Liver (tissue), 9 donors: ENCODE data around the gene SLC25A15. TPM values are rescaled to one million over a fixed set of nuclear protein-coding genes. Genes with fewer than 3 reads are reported as not detected.

Source experiments
- DNase-seq: peaks from one replicate; pipeline ENCODE4 v3.0.0-alpha.2; 2017; ENCODE audit warnings: low spot score
- H3K27ac ChIP-seq, 2 donors: one replicate each; pipeline ENCODE4 v1.7.0; 2013; ENCODE audit warnings: inconsistent platforms in 2 of 2, low read length in 2 of 2, control low read depth in 1 of 2, low read depth in 1 of 2, mild to moderate bottlenecking in 1 of 2
- H3K27me3 ChIP-seq, 4 donors: one replicate each; pipeline versions ENCODE4 v1.6.1 to v1.7.0; 2013; ENCODE audit warnings: low read length in 3 of 4, inconsistent platforms in 1 of 4, mild to moderate bottlenecking in 1 of 4, moderate library complexity in 1 of 4; ENCODE audit not compliant: control insufficient read depth in 4 of 4, insufficient read depth in 4 of 4
- H3K36me3 ChIP-seq, 4 donors: one replicate each; pipeline versions ENCODE4 v1.6.1 to v1.7.0; 2013; ENCODE audit warnings: low read length in 3 of 4, mild to moderate bottlenecking in 3 of 4, low read depth in 1 of 4, moderate library complexity in 1 of 4; ENCODE audit not compliant: control insufficient read depth in 4 of 4, insufficient read depth in 3 of 4
- H3K4me1 ChIP-seq, 4 donors: one replicate each; pipeline versions ENCODE4 v1.6.1 to v1.7.0; 2013; ENCODE audit warnings: low read length in 3 of 4, mild to moderate bottlenecking in 3 of 4, moderate library complexity in 1 of 4; ENCODE audit not compliant: control insufficient read depth in 4 of 4, insufficient read depth in 4 of 4
- H3K4me3 ChIP-seq, 3 donors: one replicate each; pipeline versions ENCODE4 v1.6.1 to v1.7.0; 2013; ENCODE audit warnings: low read length in 3 of 3, control low read depth in 1 of 3, low read depth in 1 of 3, mild to moderate bottlenecking in 1 of 3
- H3K9ac ChIP-seq, 2 donors: one replicate each; pipeline ENCODE4 v1.7.0; 2013; ENCODE audit warnings: low read length in 2 of 2, mild to moderate bottlenecking in 2 of 2, moderate library complexity in 2 of 2, control low read depth in 1 of 2, low read depth in 1 of 2
- H3K9me3 ChIP-seq, 4 donors: one replicate each; pipeline versions ENCODE4 v1.6.1 to v1.7.0; 2013; ENCODE audit warnings: low read length in 3 of 4; ENCODE audit not compliant: control insufficient read depth in 4 of 4
- EGR1 ChIP-seq, 2 donors: IDR thresholded peaks; 2 replicates each; pipeline ENCODE4 v1.6.1; 2016 to 2018; ENCODE audit warnings: antibody characterized with exemption in 2 of 2, low read depth in 2 of 2
- FOXA1 ChIP-seq: IDR thresholded peaks from 2 replicates; pipeline ENCODE4 v1.6.1; 2016; ENCODE audit warnings: antibody characterized with exemption
- FOXA2 ChIP-seq: IDR thresholded peaks from 2 replicates; pipeline ENCODE4 v1.6.1; 2016; ENCODE audit warnings: antibody characterized with exemption
- GABPA ChIP-seq, 2 donors: IDR thresholded peaks in 1 of 2; conservative IDR thresholded peaks in 1 of 2; 2 replicates each; pipeline ENCODE4 v1.6.1; 2016; ENCODE audit warnings: antibody characterized with exemption in 2 of 2, mild to moderate bottlenecking in 1 of 2, moderate library complexity in 1 of 2
- HNF4A ChIP-seq, 2 donors: conservative IDR thresholded peaks; 2 replicates each; pipeline ENCODE4 v1.6.1; 2016; ENCODE audit warnings: antibody characterized with exemption in 2 of 2, mild to moderate bottlenecking in 2 of 2
- HNF4G ChIP-seq: IDR thresholded peaks from 2 replicates; pipeline ENCODE4 v1.6.1; 2016; ENCODE audit warnings: antibody characterized with exemption
- JUND ChIP-seq, 2 donors: IDR thresholded peaks; 2 replicates each; pipeline ENCODE4 v1.6.1; 2016; ENCODE audit warnings: antibody characterized with exemption in 2 of 2
- NR2F2 ChIP-seq: IDR thresholded peaks from 2 replicates; pipeline ENCODE4 v1.6.1; 2016; ENCODE audit warnings: antibody characterized with exemption
- RAD21 ChIP-seq, 2 donors: IDR thresholded peaks; 2 replicates each; pipeline ENCODE4 v1.6.1; 2016; ENCODE audit warnings: antibody characterized with exemption in 2 of 2, mild to moderate bottlenecking in 2 of 2
- RXRA ChIP-seq, 2 donors: IDR thresholded peaks; 2 replicates each; pipeline ENCODE4 v1.6.1; 2017 to 2018; ENCODE audit warnings: antibody characterized with exemption in 2 of 2, mild to moderate bottlenecking in 1 of 2
- SP1 ChIP-seq: IDR thresholded peaks from 2 replicates; pipeline ENCODE4 v1.6.1; 2018; ENCODE audit warnings: antibody characterized with exemption, mild to moderate bottlenecking
- TAF1 ChIP-seq: conservative IDR thresholded peaks from 2 replicates; pipeline ENCODE4 v1.6.1; 2016; ENCODE audit warnings: antibody characterized with exemption, mild to moderate bottlenecking
- YY1 ChIP-seq: IDR thresholded peaks from 2 replicates; pipeline ENCODE4 v1.6.1; 2016; ENCODE audit warnings: antibody characterized with exemption, mild to moderate bottlenecking
- WGBS: extraction: QIAGEN DNeasy Blood & Tissue Kit; methylation state at CpG from one replicate; pipeline ENCODE4 v1.1.7; 2013; 5-methylcytosine and 5-hydroxymethylcytosine counted together
- polyA plus RNA-seq, 2 donors: library from polyadenylated mRNA; stranded (reverse) in 1 of 2; unstranded in 1 of 2; fragments of 200-250 nt in 1 of 2; fragments of >200 nt in 1 of 2; fragmentation: Nextera tagmentation in 1 of 2; extraction: Ambion mirVana in 1 of 2; gene quantifications; one replicate each; pipeline versions ENCODE4 v1.2.1 to v1.2.3, GENCODE V29; 2013 to 2015
- total RNA-seq, 2 donors: library from RNA; depleted of rRNA; stranded (reverse); fragments of >200 nt; gene quantifications; one replicate each; pipeline ENCODE4 v1.2.3, GENCODE V29; 2014
- TF ChIP-seq, protein P1 (sequence below): fragments of 150-350 bp; IDR thresholded peaks from 2 replicates; pipeline ENCODE4 v1.5.1; 2017; ENCODE audit warnings: improper control_type of control experiment, low read depth, low read length; ENCODE audit not compliant: missing input control
- TF ChIP-seq, protein P2 (sequence below): IDR thresholded peaks from 2 replicates; pipeline ENCODE4 v1.6.1; 2016; ENCODE audit warnings: antibody characterized with exemption
- TF ChIP-seq, protein P3 (sequence below): IDR thresholded peaks from 2 replicates; pipeline ENCODE4 v1.6.1; 2016; ENCODE audit warnings: antibody characterized with exemption
- TF ChIP-seq, protein P4 (sequence below): IDR thresholded peaks from 2 replicates; pipeline ENCODE4 v1.6.1; 2016; ENCODE audit warnings: antibody characterized with exemption, mild to moderate bottlenecking
- TF ChIP-seq, protein P5 (sequence below): IDR thresholded peaks from 2 replicates; pipeline ENCODE4 v1.6.1; 2016; ENCODE audit warnings: antibody characterized with exemption
- donor health status: healthy.
- donor health status: healthy.
- donor health status: healthy.
- donor health status: healthy.
- donor health status: healthy.

The SLC25A15 gene
- total and polyA plus RNA-seq, 4 donors: 29.3 to 106 (median 66.9) TPM

DNA sequence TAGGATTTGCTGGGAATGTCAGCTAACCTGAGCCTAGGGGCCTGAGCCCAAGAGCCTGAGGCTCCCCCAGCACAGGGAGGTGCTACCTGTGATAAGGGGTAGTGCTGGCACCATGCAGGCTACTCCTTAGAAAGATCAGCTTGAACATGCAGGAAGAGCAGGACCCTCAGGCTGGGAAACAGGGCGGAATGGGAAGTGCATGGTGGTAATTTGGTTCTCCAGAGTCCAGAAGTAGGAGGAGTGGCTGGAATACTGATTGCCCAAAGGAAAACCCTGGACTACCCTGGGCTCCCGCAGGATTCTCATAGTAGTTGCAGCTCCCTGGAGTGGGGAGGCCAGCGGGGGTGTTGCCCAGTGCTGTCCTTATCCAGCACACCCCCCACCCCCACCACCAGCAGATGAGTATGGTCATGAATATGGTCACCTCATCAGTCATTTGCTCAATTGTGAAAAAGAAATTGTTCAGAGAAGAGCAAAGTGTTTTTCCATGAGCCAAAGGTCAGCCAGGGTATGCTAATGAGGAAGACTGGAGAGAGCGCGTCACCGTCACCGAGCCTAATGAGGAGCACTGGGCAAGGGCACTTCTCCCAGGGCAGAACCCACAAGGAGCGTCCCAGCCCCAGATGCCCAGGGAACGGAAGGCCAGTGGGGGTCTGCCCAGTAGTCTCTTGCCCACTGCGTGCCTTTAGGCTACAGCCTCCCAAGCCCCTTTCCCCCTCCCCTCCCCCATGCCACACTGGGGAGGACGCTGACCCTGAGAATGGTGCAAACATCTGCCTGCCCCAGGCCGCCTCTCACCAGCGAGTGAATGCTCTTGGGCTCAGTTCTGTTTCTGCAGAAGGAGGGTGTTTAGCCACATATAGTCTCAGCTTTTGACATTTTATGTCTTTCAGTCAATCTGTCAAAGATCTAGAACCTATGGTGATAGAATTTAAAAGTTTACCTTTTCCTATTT is 5.3 kb downstream of the SLC25A15 start:
- Histone ChIP-seq H3K4me1 (peaks cover 7 to 65% (median 36%) of the 10 kb centered on the region in 4 donors), H3K27me3 (no peaks in the 10 kb centered on the region)
- DNase-seq: peak; percentile 47

More for the DNA sequence above, 5.3 kb downstream of the SLC25A15 start:
- 41% methylated on average over 13 of the region's 13 CpGs for WGBS
- Histone ChIP-seq H3K4me3 (no peak overlapping the region), H3K9ac (no peak overlapping the region), H3K36me3 (peaks cover 0 to 9% (median 0%) of the 10 kb centered on the region in 4 donors), H3K9me3 (no peaks in the 10 kb centered on the region), H3K27ac (peak overlapping the region; percentile 83 to 84)
- peak in 1 of 2 donors; percentile 31 for TF ChIP-seq RAD21 (IDR thresholded peaks at IDR 0.05)
- TF ChIP-seq, protein P1, sequence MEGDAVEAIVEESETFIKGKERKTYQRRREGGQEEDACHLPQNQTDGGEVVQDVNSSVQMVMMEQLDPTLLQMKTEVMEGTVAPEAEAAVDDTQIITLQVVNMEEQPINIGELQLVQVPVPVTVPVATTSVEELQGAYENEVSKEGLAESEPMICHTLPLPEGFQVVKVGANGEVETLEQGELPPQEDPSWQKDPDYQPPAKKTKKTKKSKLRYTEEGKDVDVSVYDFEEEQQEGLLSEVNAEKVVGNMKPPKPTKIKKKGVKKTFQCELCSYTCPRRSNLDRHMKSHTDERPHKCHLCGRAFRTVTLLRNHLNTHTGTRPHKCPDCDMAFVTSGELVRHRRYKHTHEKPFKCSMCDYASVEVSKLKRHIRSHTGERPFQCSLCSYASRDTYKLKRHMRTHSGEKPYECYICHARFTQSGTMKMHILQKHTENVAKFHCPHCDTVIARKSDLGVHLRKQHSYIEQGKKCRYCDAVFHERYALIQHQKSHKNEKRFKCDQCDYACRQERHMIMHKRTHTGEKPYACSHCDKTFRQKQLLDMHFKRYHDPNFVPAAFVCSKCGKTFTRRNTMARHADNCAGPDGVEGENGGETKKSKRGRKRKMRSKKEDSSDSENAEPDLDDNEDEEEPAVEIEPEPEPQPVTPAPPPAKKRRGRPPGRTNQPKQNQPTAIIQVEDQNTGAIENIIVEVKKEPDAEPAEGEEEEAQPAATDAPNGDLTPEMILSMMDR: no peak
- TF ChIP-seq JUND (IDR thresholded peaks at IDR 0.05): peak in 1 of 2 donors; percentile 84
- TF ChIP-seq NR2F2: peak; percentile 60
- TF ChIP-seq FOXA2: peak; percentile 23
- TF ChIP-seq, protein P2, sequence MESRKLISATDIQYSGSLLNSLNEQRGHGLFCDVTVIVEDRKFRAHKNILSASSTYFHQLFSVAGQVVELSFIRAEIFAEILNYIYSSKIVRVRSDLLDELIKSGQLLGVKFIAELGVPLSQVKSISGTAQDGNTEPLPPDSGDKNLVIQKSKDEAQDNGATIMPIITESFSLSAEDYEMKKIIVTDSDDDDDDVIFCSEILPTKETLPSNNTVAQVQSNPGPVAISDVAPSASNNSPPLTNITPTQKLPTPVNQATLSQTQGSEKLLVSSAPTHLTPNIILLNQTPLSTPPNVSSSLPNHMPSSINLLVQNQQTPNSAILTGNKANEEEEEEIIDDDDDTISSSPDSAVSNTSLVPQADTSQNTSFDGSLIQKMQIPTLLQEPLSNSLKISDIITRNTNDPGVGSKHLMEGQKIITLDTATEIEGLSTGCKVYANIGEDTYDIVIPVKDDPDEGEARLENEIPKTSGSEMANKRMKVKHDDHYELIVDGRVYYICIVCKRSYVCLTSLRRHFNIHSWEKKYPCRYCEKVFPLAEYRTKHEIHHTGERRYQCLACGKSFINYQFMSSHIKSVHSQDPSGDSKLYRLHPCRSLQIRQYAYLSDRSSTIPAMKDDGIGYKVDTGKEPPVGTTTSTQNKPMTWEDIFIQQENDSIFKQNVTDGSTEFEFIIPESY: no peak
- TF ChIP-seq RXRA (IDR thresholded peaks at IDR 0.05): peak; percentile 74 to 81
- peak; percentile 76 for TF ChIP-seq YY1
- no peak for TF ChIP-seq GABPA (IDR thresholded peaks at IDR 0.05 in 1 of 2, conservative IDR thresholded peaks at IDR 0.05 in 1 of 2)
- TF ChIP-seq EGR1 (IDR thresholded peaks at IDR 0.05; ENCODE audit: low read depth in 2 of 2): peak; percentile 81 to 89
- peak; percentile 56 for TF ChIP-seq HNF4G
- TF ChIP-seq, protein P3, sequence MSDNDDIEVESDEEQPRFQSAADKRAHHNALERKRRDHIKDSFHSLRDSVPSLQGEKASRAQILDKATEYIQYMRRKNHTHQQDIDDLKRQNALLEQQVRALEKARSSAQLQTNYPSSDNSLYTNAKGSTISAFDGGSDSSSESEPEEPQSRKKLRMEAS: peak; percentile 16
- peak; percentile 73 to 78 for TF ChIP-seq HNF4A (conservative IDR thresholded peaks at IDR 0.05)
- peak; percentile 49 for TF ChIP-seq TAF1
- TF ChIP-seq, protein P4, sequence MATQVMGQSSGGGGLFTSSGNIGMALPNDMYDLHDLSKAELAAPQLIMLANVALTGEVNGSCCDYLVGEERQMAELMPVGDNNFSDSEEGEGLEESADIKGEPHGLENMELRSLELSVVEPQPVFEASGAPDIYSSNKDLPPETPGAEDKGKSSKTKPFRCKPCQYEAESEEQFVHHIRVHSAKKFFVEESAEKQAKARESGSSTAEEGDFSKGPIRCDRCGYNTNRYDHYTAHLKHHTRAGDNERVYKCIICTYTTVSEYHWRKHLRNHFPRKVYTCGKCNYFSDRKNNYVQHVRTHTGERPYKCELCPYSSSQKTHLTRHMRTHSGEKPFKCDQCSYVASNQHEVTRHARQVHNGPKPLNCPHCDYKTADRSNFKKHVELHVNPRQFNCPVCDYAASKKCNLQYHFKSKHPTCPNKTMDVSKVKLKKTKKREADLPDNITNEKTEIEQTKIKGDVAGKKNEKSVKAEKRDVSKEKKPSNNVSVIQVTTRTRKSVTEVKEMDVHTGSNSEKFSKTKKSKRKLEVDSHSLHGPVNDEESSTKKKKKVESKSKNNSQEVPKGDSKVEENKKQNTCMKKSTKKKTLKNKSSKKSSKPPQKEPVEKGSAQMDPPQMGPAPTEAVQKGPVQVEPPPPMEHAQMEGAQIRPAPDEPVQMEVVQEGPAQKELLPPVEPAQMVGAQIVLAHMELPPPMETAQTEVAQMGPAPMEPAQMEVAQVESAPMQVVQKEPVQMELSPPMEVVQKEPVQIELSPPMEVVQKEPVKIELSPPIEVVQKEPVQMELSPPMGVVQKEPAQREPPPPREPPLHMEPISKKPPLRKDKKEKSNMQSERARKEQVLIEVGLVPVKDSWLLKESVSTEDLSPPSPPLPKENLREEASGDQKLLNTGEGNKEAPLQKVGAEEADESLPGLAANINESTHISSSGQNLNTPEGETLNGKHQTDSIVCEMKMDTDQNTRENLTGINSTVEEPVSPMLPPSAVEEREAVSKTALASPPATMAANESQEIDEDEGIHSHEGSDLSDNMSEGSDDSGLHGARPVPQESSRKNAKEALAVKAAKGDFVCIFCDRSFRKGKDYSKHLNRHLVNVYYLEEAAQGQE: peak; percentile 83
- TF ChIP-seq SP1: peak; percentile 84
- TF ChIP-seq, protein P5, sequence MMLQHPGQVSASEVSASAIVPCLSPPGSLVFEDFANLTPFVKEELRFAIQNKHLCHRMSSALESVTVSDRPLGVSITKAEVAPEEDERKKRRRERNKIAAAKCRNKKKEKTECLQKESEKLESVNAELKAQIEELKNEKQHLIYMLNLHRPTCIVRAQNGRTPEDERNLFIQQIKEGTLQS: peak; percentile 41
- peak; percentile 16 for TF ChIP-seq FOXA1
